ENCODE results near the gene MORN1.

Gene MORN1

GRCh38 chr1:2398871-2399270 is 7.5 kb upstream of the MORN1 start:
- peaks cover 3% of the 10 kb centered on the region for H3K4me1 ChIP-seq (ENCODE audit: insufficient read depth, low read length, poor library complexity, severe bottlenecking)
- H3K4me2 ChIP-seq (ENCODE audit: low read depth, low read length, poor library complexity, severe bottlenecking), result no peak overlapping the region
- no peak overlapping the region for H3K4me3 ChIP-seq (ENCODE audit: low read length, poor library complexity, severe bottlenecking)
- H3K9me2 ChIP-seq (replicated peaks; ENCODE audit: low read depth, low read length), result no peaks in the 10 kb centered on the region
- H3F3A ChIP-seq (ENCODE audit: low read depth), result no peaks in the 10 kb centered on the region
- no peaks in the 10 kb centered on the region for H3K9me3 ChIP-seq (ENCODE audit: insufficient read depth, low read depth, low read length)
- no peak for TF ChIP-seq EZH2phosphoT487 (IDR thresholded peaks at IDR 0.05; ENCODE audit: borderline replicate concordance)
- no peak for TF ChIP-seq CTCF (conservative IDR thresholded peaks at IDR 0.05; ENCODE audit: low read length)
- H4K20me1 ChIP-seq (ENCODE audit: insufficient read depth, low read length, poor library complexity, severe bottlenecking), result peaks cover 10% of the 10 kb centered on the region
- no peaks in the 10 kb centered on the region for H3K27me3 ChIP-seq (ENCODE audit: insufficient read depth, low read length, poor library complexity, severe bottlenecking)
- no peak overlapping the region for H3K9ac ChIP-seq (ENCODE audit: low read depth, low read length, poor library complexity, severe bottlenecking)
- peaks cover 23% of the 10 kb centered on the region for H3K79me2 ChIP-seq (ENCODE audit: insufficient read depth, low read length)
- H2AFZ ChIP-seq (ENCODE audit: low read length), result no peak overlapping the region
- peaks cover 49% of the 10 kb centered on the region; the same call in 1 of the 2 replicates for H3K36me3 ChIP-seq (ENCODE audit: insufficient read depth, low read length)

- peaks cover 27% of the 10 kb centered on the region for H4K20me1 ChIP-seq (ENCODE audit: insufficient read depth, low read length, poor library complexity, severe bottlenecking)
- no peak overlapping the region for H3K4me3 ChIP-seq (ENCODE audit: low read length, poor library complexity, severe bottlenecking)
- H3K36me3 ChIP-seq (ENCODE audit: insufficient read depth, low read length), result peaks cover 33% of the 10 kb centered on the region; the same call in 1 of the 2 replicates
- no peaks in the 10 kb centered on the region for H3K27me3 ChIP-seq (ENCODE audit: insufficient read depth, low read length, poor library complexity, severe bottlenecking)
- TF ChIP-seq CTCF (conservative IDR thresholded peaks at IDR 0.05; ENCODE audit: low read length) (no peak), EZH2phosphoT487 (IDR thresholded peaks at IDR 0.05; ENCODE audit: borderline replicate concordance) (no peak)
- no peaks in the 10 kb centered on the region for H3K9me2 ChIP-seq (replicated peaks; ENCODE audit: low read depth, low read length)
- peaks cover 18% of the 10 kb centered on the region for H3K4me1 ChIP-seq (ENCODE audit: insufficient read depth, low read length, poor library complexity, severe bottlenecking)
- H3K9me3 ChIP-seq (ENCODE audit: insufficient read depth, low read depth, low read length), result no peaks in the 10 kb centered on the region
- peaks cover 40% of the 10 kb centered on the region for H3K79me2 ChIP-seq (ENCODE audit: insufficient read depth, low read length)
- H3K9ac ChIP-seq (ENCODE audit: low read depth, low read length, poor library complexity, severe bottlenecking), result no peak overlapping the region
- H3K4me2 ChIP-seq (ENCODE audit: low read depth, low read length, poor library complexity, severe bottlenecking), result no peak overlapping the region
- no peak overlapping the region for H2AFZ ChIP-seq (ENCODE audit: low read length)
- no peaks in the 10 kb centered on the region for H3F3A ChIP-seq (ENCODE audit: low read depth)
Observed at GRCh38 chr1:2397007-2397679, 5.8 kb upstream of the MORN1 start.

- H3K4me3 ChIP-seq (ENCODE audit: low read length, poor library complexity, severe bottlenecking), result no peak overlapping the region
- H3K4me1 ChIP-seq (ENCODE audit: insufficient read depth, low read length, poor library complexity, severe bottlenecking), result peaks cover 18% of the 10 kb centered on the region
- H3K27me3 ChIP-seq (ENCODE audit: insufficient read depth, low read length, poor library complexity, severe bottlenecking), result no peaks in the 10 kb centered on the region
- peaks cover 45% of the 10 kb centered on the region for H3K79me2 ChIP-seq (ENCODE audit: insufficient read depth, low read length)
- H2AFZ ChIP-seq (ENCODE audit: low read length), result no peak overlapping the region
- H3K9me3 ChIP-seq (ENCODE audit: insufficient read depth, low read depth, low read length), result no peaks in the 10 kb centered on the region
- H3K36me3 ChIP-seq (ENCODE audit: insufficient read depth, low read length), result peaks cover 30% of the 10 kb centered on the region; the same call in 1 of the 2 replicates
- H3K9me2 ChIP-seq (replicated peaks; ENCODE audit: low read depth, low read length), result no peaks in the 10 kb centered on the region
- no peak overlapping the region for H3K4me2 ChIP-seq (ENCODE audit: low read depth, low read length, poor library complexity, severe bottlenecking)
- TF ChIP-seq EZH2phosphoT487 (IDR thresholded peaks at IDR 0.05; ENCODE audit: borderline replicate concordance) (no peak), CTCF (conservative IDR thresholded peaks at IDR 0.05; ENCODE audit: low read length) (no peak)
- H4K20me1 ChIP-seq (ENCODE audit: insufficient read depth, low read length, poor library complexity, severe bottlenecking), result peaks cover 24% of the 10 kb centered on the region
- H3K9ac ChIP-seq (ENCODE audit: low read depth, low read length, poor library complexity, severe bottlenecking), result no peak overlapping the region
- H3F3A ChIP-seq (ENCODE audit: low read depth), result no peaks in the 10 kb centered on the region
Observed at GRCh38 chr1:2396476-2396875, 5.1 kb upstream of the MORN1 start.
